Endothelial cell of umbilical vein (primary cell): ENCODE results near the gene CASK. TPM values are rescaled to one million over a fixed set of nuclear protein-coding genes. Genes with fewer than 3 reads are reported as not detected.
A peak's percentile ranks its signal among the peaks of the same experiment; 100 is the strongest.

ENCODE experiments used
- BruUV-seq: library from RNA; stranded (reverse); fragments of 400-500 nt; replicated peaks from 2 replicates; lab custom pipeline; 2021; lab: Mats Ljungman, UMichigan
- CTCF ChIA-PET: fragments of 300-600, 350-600 bp; sonication (Branson Sonifier 250); formaldehyde crosslinking; loops from one replicate; lab custom pipeline; 2021; ENCODE audit warnings: antibody characterized with exemption, inconsistent platforms; lab: Charles Lee
- POLR2A ChIA-PET: fragments of 300-600, 350-600 bp; sonication (Branson Sonifier 250); formaldehyde crosslinking; loops from one replicate; lab custom pipeline; 2021; ENCODE audit warnings: antibody characterized with exemption, inconsistent platforms; lab: Charles Lee
- DNase-seq: peaks from one replicate; pipeline ENCODE4 v3.0.0-alpha.2; 2011; ENCODE audit warnings: low read depth, low spot score
- FAIRE-seq: peaks from 2 replicates; lab custom pipeline; 2011; peaks lifted over from hg19 to GRCh38; lab: Jason Lieb, UNC
- H2AFZ ChIP-seq: 2 replicates; pipeline ENCODE4 v1.6.0; 2012; ENCODE audit warnings: low read depth, low read length, control low read depth, inconsistent platforms
- H3K27ac ChIP-seq: 2 replicates; pipeline ENCODE4 v1.5.1; 2011; ENCODE audit warnings: low read depth, mild to moderate bottlenecking, control low read depth, low read length, moderate library complexity; ENCODE audit not compliant: insufficient read depth
- H3K27me3 ChIP-seq, 2 experiments: 2 replicates each; pipeline versions ENCODE4 v1.6.0 to v1.6.1; 2011; ENCODE audit warnings: low read length in 2 of 2, mixed read lengths in 1 of 2; ENCODE audit not compliant: control insufficient read depth in 2 of 2, insufficient read depth in 2 of 2
- H3K36me3 ChIP-seq, 2 experiments: 2 replicates in 1 of 2; 3 replicates in 1 of 2; pipeline ENCODE4 v1.5.1; 2011; ENCODE audit warnings: low read length in 2 of 2, mild to moderate bottlenecking in 1 of 2, moderate library complexity in 1 of 2; ENCODE audit not compliant: control insufficient read depth in 2 of 2, insufficient read depth in 2 of 2; ENCODE audit errors: extremely low read depth in 1 of 2
- H3K4me1 ChIP-seq: 3 replicates; pipeline ENCODE4 v1.5.1; 2011; ENCODE audit warnings: mild to moderate bottlenecking, low read length; ENCODE audit not compliant: control insufficient read depth, insufficient read depth; ENCODE audit errors: extremely low read depth
- H3K4me2 ChIP-seq: 2 replicates; pipeline ENCODE4 v1.6.1; 2011; ENCODE audit warnings: low read length, control low read depth, mixed read lengths; ENCODE audit not compliant: insufficient read depth
- H3K4me3 ChIP-seq, 3 experiments: fragments of 200-600 bp in 1 of 3; sonication (generic), shearing (Covaris generic) in 1 of 3; replicated peaks in 1 of 3; 2 replicates each; pipeline ENCODE4 v1.5.1; 2011 to 2016; ENCODE audit warnings: control low read depth in 3 of 3, low read length in 3 of 3, mild to moderate bottlenecking in 2 of 3, inconsistent platforms in 1 of 3, low read depth in 1 of 3, moderate library complexity in 1 of 3; ENCODE audit not compliant: insufficient read depth in 1 of 3
- H3K79me2 ChIP-seq: 2 replicates; pipeline ENCODE4 v1.6.0; 2012; ENCODE audit warnings: low read length, inconsistent platforms; ENCODE audit not compliant: control insufficient read depth, insufficient read depth
- H3K9ac ChIP-seq: replicated peaks from 2 replicates; pipeline ENCODE3; 2011; ENCODE audit warnings: low read length, control low read depth; ENCODE audit not compliant: insufficient read depth; ENCODE audit errors: extremely low read depth
- H3K9me1 ChIP-seq: replicated peaks from 3 replicates; pipeline ENCODE4 v1.6.0; 2011; ENCODE audit warnings: mild to moderate bottlenecking, low read length; ENCODE audit not compliant: control insufficient read depth, insufficient read depth; ENCODE audit errors: extremely low read depth
- H3K9me3 ChIP-seq: replicated peaks from 2 replicates; pipeline ENCODE4 v1.5.1; 2012; ENCODE audit warnings: low read length, inconsistent platforms; ENCODE audit not compliant: control insufficient read depth, insufficient read depth
- H4K20me1 ChIP-seq: replicated peaks from 2 replicates; pipeline ENCODE3; 2011; ENCODE audit warnings: mild to moderate bottlenecking, low read length; ENCODE audit not compliant: control insufficient read depth, insufficient read depth; ENCODE audit errors: extremely low read depth
- GATA2 ChIP-seq: IDR thresholded peaks from 2 replicates; pipeline ENCODE4 v1.7.0; 2011; ENCODE audit warnings: low read depth, mild to moderate bottlenecking, moderate library complexity, mixed read lengths, low read length; ENCODE audit not compliant: insufficient read length, insufficient read depth
- MAX ChIP-seq: IDR thresholded peaks from 2 replicates; pipeline ENCODE4 v1.6.1; 2011; ENCODE audit not compliant: insufficient read depth, insufficient read length
- dilution Hi-C: fragments of 300-500 bp; cut with MboI; formaldehyde crosslinking; loops from one replicate; pipeline ENCODE4 v1.15.0; 2019; ENCODE audit warnings: low sequenced_read_pairs; ENCODE audit not compliant: extremely low pct_ligation_motif_present
- intact Hi-C: fragments of 100-400 bp; cut with micrococcal nuclease; formaldehyde crosslinking; loops from one replicate; pipeline ENCODE4 v1.10.0; 2022
- polyA plus RNA-seq, 4 experiments: library from polyadenylated mRNA; depleted of rRNA in 3 of 4; stranded (reverse) in 3 of 4; unstranded in 1 of 4; fragments of >200 nt; gene quantifications; 2 replicates each; pipeline versions ENCODE4 v1.2.1 to v1.2.3, GENCODE V29; 2011 to 2012; ENCODE audit warnings: missing spikeins in 1 of 4
- total RNA-seq: library from RNA; stranded (reverse); gene quantifications from 2 replicates; pipeline ENCODE4 v1.2.3, GENCODE V29; 2021

CASK gene
- total and polyA plus RNA-seq, 2 donors (not counting 3 experiments of a cell fraction or from before 2014, with no cell fraction given) = 6.4 to 30.4 TPM

DNA sequence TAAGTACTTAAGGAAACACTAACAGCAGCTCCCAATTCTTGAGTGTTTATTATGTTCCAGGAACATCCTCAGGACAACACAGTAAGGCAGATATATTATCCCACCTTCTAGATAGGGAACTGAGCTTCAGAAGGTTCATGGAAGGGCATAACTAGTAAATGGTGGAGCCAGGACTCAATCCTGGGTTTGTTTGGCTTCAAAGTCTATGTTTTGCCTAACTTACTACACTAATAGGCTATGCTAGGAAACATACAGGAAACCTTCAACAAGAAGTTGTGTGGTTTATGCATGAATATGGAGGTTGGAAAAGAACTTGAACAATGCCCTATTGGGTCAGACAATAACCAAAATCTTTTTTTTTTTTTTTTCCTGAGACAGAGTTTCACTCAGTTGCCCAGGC, 307.1 kb downstream of the CASK start:
- Histone ChIP-seq H3K36me3 (no peaks in the 10 kb centered on the region), H3K4me2 (no peak overlapping the region), H4K20me1 (no peaks in the 10 kb centered on the region), H2AFZ (no peak overlapping the region), H3K9me1 (no peaks in the 10 kb centered on the region), H3K9me3 (no peaks in the 10 kb centered on the region), H3K79me2 (no peaks in the 10 kb centered on the region), H3K27me3 (no peaks in the 10 kb centered on the region), H3K4me1 (no peaks in the 10 kb centered on the region), H3K27ac (no peak overlapping the region), H3K4me3 (no peak overlapping the region), H3K9ac (no peak overlapping the region)
- dilution Hi-C loops (no loop called here), intact Hi-C loops (no loop called here)
- no TSS peak for BruUV-seq
- no peak for TF ChIP-seq GATA2
- FAIRE-seq (no peak), DNase-seq (no peak)
- ChIA-PET CTCF (no interaction called here), POLR2A (interaction anchor here (0.6 kb wide), 1 partner anchor 17 kb away, joined by 3 read pairs; no protein-coding TSS in a partner anchor)

GRCh38 chrX:41608244-41608643, 315.1 kb downstream of the CASK start:
- no peak for TF ChIP-seq MAX
- TF ChIP-seq GATA2 = no peak
- no TSS peak for BruUV-seq
- no peaks in the 10 kb centered on the region for H4K20me1 ChIP-seq
- no peak overlapping the region for H3K9ac ChIP-seq
- H3K4me2 ChIP-seq = no peak overlapping the region
- no peaks in the 10 kb centered on the region for H3K9me1 ChIP-seq
- H3K27me3 ChIP-seq = no peaks in the 10 kb centered on the region
- FAIRE-seq (peak; percentile 49), DNase-seq (no peak)
- no peak overlapping the region for H3K4me3 ChIP-seq
- H3K79me2 ChIP-seq = no peaks in the 10 kb centered on the region
- no peaks in the 10 kb centered on the region for H3K9me3 ChIP-seq
- POLR2A ChIA-PET = no interaction called here
- H3K36me3 ChIP-seq = no peaks in the 10 kb centered on the region
- H2AFZ ChIP-seq = no peak overlapping the region
- dilution Hi-C loops = no loop called here
- no peak overlapping the region for H3K27ac ChIP-seq
- no peaks in the 10 kb centered on the region for H3K4me1 ChIP-seq
- CTCF ChIA-PET = no interaction called here
- intact Hi-C loops = no loop called here
